Endothelial cell of umbilical vein (primary cell): ENCODE data around the gene RND3. TPM values are rescaled to one million over a fixed set of nuclear protein-coding genes. Genes with fewer than 3 reads are reported as not detected.

Experiments used
- BruUV-seq: library from RNA; stranded (reverse); fragments of 400-500 nt; replicated peaks from 2 replicates; lab custom pipeline; 2021; lab: Mats Ljungman, UMichigan
- CTCF ChIA-PET: fragments of 300-600, 350-600 bp; sonication (Branson Sonifier 250); formaldehyde crosslinking; loops from one replicate; lab custom pipeline; 2021; ENCODE audit warnings: antibody characterized with exemption, inconsistent platforms; lab: Charles Lee
- POLR2A ChIA-PET: fragments of 300-600, 350-600 bp; sonication (Branson Sonifier 250); formaldehyde crosslinking; loops from one replicate; lab custom pipeline; 2021; ENCODE audit warnings: antibody characterized with exemption, inconsistent platforms; lab: Charles Lee
- DNase-seq: peaks from one replicate; pipeline ENCODE4 v3.0.0-alpha.2; 2011; ENCODE audit warnings: low read depth, low spot score
- FAIRE-seq: peaks from 2 replicates; lab custom pipeline; 2011; peaks lifted over from hg19 to GRCh38; lab: Jason Lieb, UNC
- H2AFZ ChIP-seq: 2 replicates; pipeline ENCODE4 v1.6.0; 2012; ENCODE audit warnings: low read depth, low read length, control low read depth, inconsistent platforms
- H3K27ac ChIP-seq: 2 replicates; pipeline ENCODE4 v1.5.1; 2011; ENCODE audit warnings: low read depth, mild to moderate bottlenecking, control low read depth, low read length, moderate library complexity; ENCODE audit not compliant: insufficient read depth
- H3K27me3 ChIP-seq, 2 experiments: 2 replicates each; pipeline versions ENCODE4 v1.6.0 to v1.6.1; 2011; ENCODE audit warnings: low read length in 2 of 2, mixed read lengths in 1 of 2; ENCODE audit not compliant: control insufficient read depth in 2 of 2, insufficient read depth in 2 of 2
- H3K36me3 ChIP-seq, 2 experiments: 2 replicates in 1 of 2; 3 replicates in 1 of 2; pipeline ENCODE4 v1.5.1; 2011; ENCODE audit warnings: low read length in 2 of 2, mild to moderate bottlenecking in 1 of 2, moderate library complexity in 1 of 2; ENCODE audit not compliant: control insufficient read depth in 2 of 2, insufficient read depth in 2 of 2; ENCODE audit errors: extremely low read depth in 1 of 2
- H3K4me1 ChIP-seq: 3 replicates; pipeline ENCODE4 v1.5.1; 2011; ENCODE audit warnings: mild to moderate bottlenecking, low read length; ENCODE audit not compliant: control insufficient read depth, insufficient read depth; ENCODE audit errors: extremely low read depth
- H3K4me2 ChIP-seq: 2 replicates; pipeline ENCODE4 v1.6.1; 2011; ENCODE audit warnings: low read length, control low read depth, mixed read lengths; ENCODE audit not compliant: insufficient read depth
- H3K4me3 ChIP-seq, 3 experiments: fragments of 200-600 bp in 1 of 3; sonication (generic), shearing (Covaris generic) in 1 of 3; replicated peaks in 1 of 3; 2 replicates each; pipeline ENCODE4 v1.5.1; 2011 to 2016; ENCODE audit warnings: control low read depth in 3 of 3, low read length in 3 of 3, mild to moderate bottlenecking in 2 of 3, inconsistent platforms in 1 of 3, low read depth in 1 of 3, moderate library complexity in 1 of 3; ENCODE audit not compliant: insufficient read depth in 1 of 3
- H3K79me2 ChIP-seq: 2 replicates; pipeline ENCODE4 v1.6.0; 2012; ENCODE audit warnings: low read length, inconsistent platforms; ENCODE audit not compliant: control insufficient read depth, insufficient read depth
- H3K9ac ChIP-seq: replicated peaks from 2 replicates; pipeline ENCODE3; 2011; ENCODE audit warnings: low read length, control low read depth; ENCODE audit not compliant: insufficient read depth; ENCODE audit errors: extremely low read depth
- H3K9me1 ChIP-seq: replicated peaks from 3 replicates; pipeline ENCODE4 v1.6.0; 2011; ENCODE audit warnings: mild to moderate bottlenecking, low read length; ENCODE audit not compliant: control insufficient read depth, insufficient read depth; ENCODE audit errors: extremely low read depth
- H3K9me3 ChIP-seq: replicated peaks from 2 replicates; pipeline ENCODE4 v1.5.1; 2012; ENCODE audit warnings: low read length, inconsistent platforms; ENCODE audit not compliant: control insufficient read depth, insufficient read depth
- H4K20me1 ChIP-seq: replicated peaks from 2 replicates; pipeline ENCODE3; 2011; ENCODE audit warnings: mild to moderate bottlenecking, low read length; ENCODE audit not compliant: control insufficient read depth, insufficient read depth; ENCODE audit errors: extremely low read depth
- CTCF ChIP-seq, 2 donors: IDR thresholded peaks; 1 replicate in 1 of 2; 2 replicates in 1 of 2; pipeline ENCODE4 v1.5.1; 2011; ENCODE audit warnings: low read length in 2 of 2, mild to moderate bottlenecking in 2 of 2, moderate library complexity in 2 of 2, control low read depth in 1 of 2, inconsistent platforms in 1 of 2, low read depth in 1 of 2; ENCODE audit not compliant: insufficient read depth in 1 of 2; ENCODE audit errors: extremely low read depth in 1 of 2
- EZH2 ChIP-seq: IDR thresholded peaks from 2 replicates; pipeline ENCODE4 v1.6.1; 2012; ENCODE audit warnings: borderline replicate concordance, low read depth, mild to moderate bottlenecking, moderate library complexity, low read length, inconsistent platforms; ENCODE audit not compliant: severe bottlenecking
- FOS ChIP-seq: IDR thresholded peaks from 2 replicates; pipeline ENCODE4 v1.6.1; 2011; ENCODE audit warnings: mild to moderate bottlenecking, low read length, moderate library complexity, borderline replicate concordance; ENCODE audit not compliant: insufficient read depth
- GATA2 ChIP-seq: IDR thresholded peaks from 2 replicates; pipeline ENCODE4 v1.7.0; 2011; ENCODE audit warnings: low read depth, mild to moderate bottlenecking, moderate library complexity, mixed read lengths, low read length; ENCODE audit not compliant: insufficient read length, insufficient read depth
- JUN ChIP-seq: IDR thresholded peaks from 2 replicates; pipeline ENCODE4 v1.6.1; 2011; ENCODE audit warnings: borderline replicate concordance, low read depth; ENCODE audit not compliant: insufficient read length, insufficient read depth
- MAX ChIP-seq: IDR thresholded peaks from 2 replicates; pipeline ENCODE4 v1.6.1; 2011; ENCODE audit not compliant: insufficient read depth, insufficient read length
- MYC ChIP-seq: IDR thresholded peaks from one replicate; pipeline ENCODE4 v1.6.1; 2011; ENCODE audit warnings: mild to moderate bottlenecking, low read depth, low read length
- POLR2A ChIP-seq: IDR thresholded peaks from 2 replicates; pipeline ENCODE4 v1.6.1; 2012; ENCODE audit warnings: low read depth, mild to moderate bottlenecking, control low read depth, low read length
- POLR2AphosphoS5 ChIP-seq: IDR thresholded peaks from 2 replicates; pipeline ENCODE4 v1.6.1; 2012; ENCODE audit warnings: low read depth, mild to moderate bottlenecking, control low read depth, low read length, moderate library complexity; ENCODE audit not compliant: insufficient read depth
- dilution Hi-C: fragments of 300-500 bp; cut with MboI; formaldehyde crosslinking; loops from one replicate; pipeline ENCODE4 v1.15.0; 2019; ENCODE audit warnings: low sequenced_read_pairs; ENCODE audit not compliant: extremely low pct_ligation_motif_present
- intact Hi-C: fragments of 100-400 bp; cut with micrococcal nuclease; formaldehyde crosslinking; loops from one replicate; pipeline ENCODE4 v1.10.0; 2022
- polyA plus RNA-seq, 4 experiments: library from polyadenylated mRNA; depleted of rRNA in 3 of 4; stranded (reverse) in 3 of 4; unstranded in 1 of 4; fragments of >200 nt; gene quantifications; 2 replicates each; pipeline versions ENCODE4 v1.2.1 to v1.2.3, GENCODE V29; 2011 to 2012; ENCODE audit warnings: missing spikeins in 1 of 4
- total RNA-seq: library from RNA; stranded (reverse); gene quantifications from 2 replicates; pipeline ENCODE4 v1.2.3, GENCODE V29; 2021

RND3 gene
- total and polyA plus RNA-seq, 2 donors (not counting 3 experiments of a cell fraction or from before 2014, with no cell fraction given) = 53.3 to 158 TPM

GRCh38 chr2:150470435-150470834, 17.0 kb downstream of the RND3 start:
- H3K4me3 ChIP-seq = no peak overlapping the region
- TF ChIP-seq EZH2 (no peak), POLR2A (no peak), MAX (no peak), POLR2AphosphoS5 (no peak)
- H3K9me1 ChIP-seq = no peaks in the 10 kb centered on the region
- peaks cover 97% of the 10 kb centered on the region for H3K4me1 ChIP-seq
- H3K27me3 ChIP-seq = no peaks in the 10 kb centered on the region
- ChIA-PET CTCF (interaction anchor here (1.1 to 2.3 kb wide), 3 partner anchors 9 to 769 kb away, joined by 3 to 8 read pairs (median 4); no protein-coding TSS in a partner anchor), POLR2A (interaction anchor here (1.1 to 1.4 kb wide), 2 partner anchors 8 to 16 kb away, joined by 3 to 4 read pairs; no protein-coding TSS in a partner anchor)
- H3K27ac ChIP-seq = no peak overlapping the region
- no peak for FAIRE-seq
- no peak overlapping the region for H3K9ac ChIP-seq
- intact Hi-C loops = no loop called here
- DNase-seq = peak; percentile 12
- no peak overlapping the region for H3K4me2 ChIP-seq
- peaks cover 28 to 65% of the 10 kb centered on the region in 2 experiments for H3K36me3 ChIP-seq
- H4K20me1 ChIP-seq = peaks cover 6% of the 10 kb centered on the region
- no peak overlapping the region for H2AFZ ChIP-seq
- dilution Hi-C loops = no loop called here
- peaks cover 72% of the 10 kb centered on the region for H3K79me2 ChIP-seq
- no peaks in the 10 kb centered on the region for H3K9me3 ChIP-seq
- no TSS peak for BruUV-seq

DNA sequence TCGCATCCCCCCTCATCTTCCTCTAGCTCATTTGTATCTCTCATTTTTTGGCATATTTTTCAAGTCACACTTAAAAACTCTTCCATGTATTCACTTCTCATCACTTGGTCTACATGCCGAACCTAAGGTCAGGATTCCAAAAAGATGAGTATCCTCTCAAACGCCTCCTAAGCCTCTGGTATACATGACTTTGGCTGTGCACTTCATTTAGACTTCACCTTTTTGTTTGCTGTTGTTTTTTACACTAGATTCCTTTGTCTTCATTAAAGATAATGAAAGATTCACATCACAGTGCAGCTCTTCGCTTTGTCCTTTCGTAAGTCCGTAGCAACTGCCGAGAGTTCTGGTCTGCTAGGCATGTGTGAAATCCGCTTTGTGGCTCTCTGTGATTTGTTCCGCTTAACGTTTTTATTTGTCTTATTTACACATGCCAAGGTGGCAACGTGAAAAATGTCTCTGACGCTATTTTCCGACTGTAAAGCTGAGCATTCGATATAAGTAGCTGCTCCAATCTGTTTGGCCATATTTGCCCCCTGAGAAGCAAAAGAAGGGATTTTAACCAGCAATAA, 17.7 kb downstream of the RND3 start:
- peaks cover 66% of the 10 kb centered on the region for H3K79me2 ChIP-seq

More for the DNA sequence above, 17.7 kb downstream of the RND3 start:
- H3K9me3 ChIP-seq = no peaks in the 10 kb centered on the region
- H3K4me2 ChIP-seq = no peak overlapping the region
- peaks cover 25 to 59% of the 10 kb centered on the region in 2 experiments for H3K36me3 ChIP-seq
- peaks cover 5% of the 10 kb centered on the region for H4K20me1 ChIP-seq
- no peak overlapping the region for H3K9ac ChIP-seq
- H3K9me1 ChIP-seq = no peaks in the 10 kb centered on the region
- intact Hi-C loops (no loop called here), dilution Hi-C loops (no loop called here)
- DNase-seq (peak; percentile 5), FAIRE-seq (no peak)
- no peaks in the 10 kb centered on the region for H3K27me3 ChIP-seq
- H2AFZ ChIP-seq = no peak overlapping the region
- H3K4me3 ChIP-seq = no peak overlapping the region
- ChIA-PET CTCF (interaction anchor here (1.1 to 2.3 kb wide), 2 partner anchors 9 to 670 kb away, joined by 4 to 8 read pairs; no protein-coding TSS in a partner anchor), POLR2A (interaction anchor here (0.6 to 1.4 kb wide), 3 partner anchors 9 to 874 kb away, joined by 3 to 5 read pairs (median 4); no protein-coding TSS in a partner anchor)
- TSS peak; percentile 4 for BruUV-seq
- peak overlapping the region; percentile 3 for H3K27ac ChIP-seq
- TF ChIP-seq EZH2 = no peak
- no peak for TF ChIP-seq CTCF (IDR thresholded peaks at IDR 0.05; ENCODE audit: extremely low read depth in 1 of 2, insufficient read depth in 1 of 2, low read depth in 1 of 2, low read length in 2 of 2)
- no peak for TF ChIP-seq GATA2
- no peak for TF ChIP-seq POLR2AphosphoS5
- TF ChIP-seq MAX = no peak
- TF ChIP-seq JUN = no peak
- TF ChIP-seq POLR2A = no peak
- TF ChIP-seq MYC = no peak
- no peak for TF ChIP-seq FOS
- H3K4me1 ChIP-seq = peaks cover 97% of the 10 kb centered on the region
